Panc1 (cell line): ENCODE measurements around the gene FGF23.

Experiments used
- POLR2AphosphoS5 ChIP-seq: IDR thresholded peaks from 2 replicates; pipeline ENCODE4 v1.6.1; 2012; ENCODE audit warnings: mild to moderate bottlenecking, low read depth, low read length, moderate library complexity
- SIN3A ChIP-seq: IDR thresholded peaks from 2 replicates; pipeline ENCODE4 v1.6.1; 2012; ENCODE audit warnings: low read depth, mild to moderate bottlenecking, low read length, moderate library complexity, borderline replicate concordance; ENCODE audit not compliant: insufficient read depth
- TF ChIP-seq, protein P1 (sequence below): fragments of 450-650 bp; IDR thresholded peaks from 2 replicates; pipeline ENCODE4 v1.5.1; 2017; ENCODE audit warnings: mild to moderate bottlenecking
- TF ChIP-seq, protein P2 (sequence below), 2 experiments: IDR thresholded peaks; 2 replicates each; pipeline ENCODE4 v1.6.1; 2011 to 2012; ENCODE audit warnings: low read depth in 2 of 2, control low read depth in 1 of 2, low read length in 1 of 2, mild to moderate bottlenecking in 1 of 2, moderate library complexity in 1 of 2; ENCODE audit not compliant: insufficient read depth in 1 of 2

DNA sequence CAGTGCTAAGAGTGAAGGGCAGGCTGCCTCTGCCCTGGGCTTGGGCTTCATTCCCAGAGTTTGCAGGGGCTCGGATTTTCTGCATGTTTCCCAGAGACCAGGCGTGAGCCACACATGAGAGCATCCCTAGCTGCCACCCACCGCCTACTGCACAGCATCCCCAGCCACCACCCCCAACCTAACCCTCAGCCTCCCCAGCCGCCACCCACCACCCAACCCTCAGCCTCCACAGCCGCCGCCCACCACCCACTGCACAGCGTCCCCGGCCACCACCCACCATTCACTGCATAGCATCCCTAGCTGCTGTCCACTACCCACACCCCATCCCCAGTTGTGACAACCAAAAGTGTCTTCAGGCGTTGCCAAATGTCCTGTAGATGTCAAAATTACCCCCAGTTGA, 43.5 kb upstream of the FGF23 start:
- TF ChIP-seq, protein P1, sequence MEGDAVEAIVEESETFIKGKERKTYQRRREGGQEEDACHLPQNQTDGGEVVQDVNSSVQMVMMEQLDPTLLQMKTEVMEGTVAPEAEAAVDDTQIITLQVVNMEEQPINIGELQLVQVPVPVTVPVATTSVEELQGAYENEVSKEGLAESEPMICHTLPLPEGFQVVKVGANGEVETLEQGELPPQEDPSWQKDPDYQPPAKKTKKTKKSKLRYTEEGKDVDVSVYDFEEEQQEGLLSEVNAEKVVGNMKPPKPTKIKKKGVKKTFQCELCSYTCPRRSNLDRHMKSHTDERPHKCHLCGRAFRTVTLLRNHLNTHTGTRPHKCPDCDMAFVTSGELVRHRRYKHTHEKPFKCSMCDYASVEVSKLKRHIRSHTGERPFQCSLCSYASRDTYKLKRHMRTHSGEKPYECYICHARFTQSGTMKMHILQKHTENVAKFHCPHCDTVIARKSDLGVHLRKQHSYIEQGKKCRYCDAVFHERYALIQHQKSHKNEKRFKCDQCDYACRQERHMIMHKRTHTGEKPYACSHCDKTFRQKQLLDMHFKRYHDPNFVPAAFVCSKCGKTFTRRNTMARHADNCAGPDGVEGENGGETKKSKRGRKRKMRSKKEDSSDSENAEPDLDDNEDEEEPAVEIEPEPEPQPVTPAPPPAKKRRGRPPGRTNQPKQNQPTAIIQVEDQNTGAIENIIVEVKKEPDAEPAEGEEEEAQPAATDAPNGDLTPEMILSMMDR: no peak
- no peak for TF ChIP-seq SIN3A
- no peak for TF ChIP-seq POLR2AphosphoS5
- TF ChIP-seq, protein P2, sequence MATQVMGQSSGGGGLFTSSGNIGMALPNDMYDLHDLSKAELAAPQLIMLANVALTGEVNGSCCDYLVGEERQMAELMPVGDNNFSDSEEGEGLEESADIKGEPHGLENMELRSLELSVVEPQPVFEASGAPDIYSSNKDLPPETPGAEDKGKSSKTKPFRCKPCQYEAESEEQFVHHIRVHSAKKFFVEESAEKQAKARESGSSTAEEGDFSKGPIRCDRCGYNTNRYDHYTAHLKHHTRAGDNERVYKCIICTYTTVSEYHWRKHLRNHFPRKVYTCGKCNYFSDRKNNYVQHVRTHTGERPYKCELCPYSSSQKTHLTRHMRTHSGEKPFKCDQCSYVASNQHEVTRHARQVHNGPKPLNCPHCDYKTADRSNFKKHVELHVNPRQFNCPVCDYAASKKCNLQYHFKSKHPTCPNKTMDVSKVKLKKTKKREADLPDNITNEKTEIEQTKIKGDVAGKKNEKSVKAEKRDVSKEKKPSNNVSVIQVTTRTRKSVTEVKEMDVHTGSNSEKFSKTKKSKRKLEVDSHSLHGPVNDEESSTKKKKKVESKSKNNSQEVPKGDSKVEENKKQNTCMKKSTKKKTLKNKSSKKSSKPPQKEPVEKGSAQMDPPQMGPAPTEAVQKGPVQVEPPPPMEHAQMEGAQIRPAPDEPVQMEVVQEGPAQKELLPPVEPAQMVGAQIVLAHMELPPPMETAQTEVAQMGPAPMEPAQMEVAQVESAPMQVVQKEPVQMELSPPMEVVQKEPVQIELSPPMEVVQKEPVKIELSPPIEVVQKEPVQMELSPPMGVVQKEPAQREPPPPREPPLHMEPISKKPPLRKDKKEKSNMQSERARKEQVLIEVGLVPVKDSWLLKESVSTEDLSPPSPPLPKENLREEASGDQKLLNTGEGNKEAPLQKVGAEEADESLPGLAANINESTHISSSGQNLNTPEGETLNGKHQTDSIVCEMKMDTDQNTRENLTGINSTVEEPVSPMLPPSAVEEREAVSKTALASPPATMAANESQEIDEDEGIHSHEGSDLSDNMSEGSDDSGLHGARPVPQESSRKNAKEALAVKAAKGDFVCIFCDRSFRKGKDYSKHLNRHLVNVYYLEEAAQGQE (IDR thresholded peaks at IDR 0.05; ENCODE audit: insufficient read depth in 1 of 2, low read depth in 2 of 2, low read length in 1 of 2): no peak
